HepG2 (cell line): ENCODE results near the gene MLLT10. TPM values are rescaled to one million over a fixed set of nuclear protein-coding genes. Genes with fewer than 3 reads are reported as not detected.
A peak's percentile ranks its signal among the peaks of the same experiment; 100 is the strongest.

ENCODE experiments used
- HMGA1 ChIP-seq: sonication (generic); formaldehyde crosslinking; conservative IDR thresholded peaks from 2 replicates; pipeline ENCODE4 v1.4.0; 2020; ENCODE audit warnings: missing genetic modification reagents
- PBX2 ChIP-seq: IDR thresholded peaks from 2 replicates; pipeline ENCODE4 v1.6.1; 2016; ENCODE audit warnings: control low read depth
- SCMH1 ChIP-seq: sonication (generic); formaldehyde crosslinking; IDR thresholded peaks from 2 replicates; pipeline ENCODE4 v1.9.0; 2021; ENCODE audit warnings: missing genetic modification reagents, mild to moderate bottlenecking, borderline replicate concordance
- SOX13 ChIP-seq, 3 experiments: fragments of 450-650 bp in 1 of 3; sonication (generic) in 1 of 3; formaldehyde crosslinking in 1 of 3; IDR thresholded peaks in 2 of 3; conservative IDR thresholded peaks in 1 of 3; 2 replicates each; pipeline versions ENCODE4 v1.5.0 to v1.6.1; 2016 to 2020; ENCODE audit warnings: antibody characterized with exemption in 1 of 3, mild to moderate bottlenecking in 1 of 3, missing compliant biosample characterization in 1 of 3, missing genetic modification reagents in 1 of 3, moderate library complexity in 1 of 3
- TRIM22 ChIP-seq: fragments of 450-650 bp; IDR thresholded peaks from 2 replicates; pipeline ENCODE4 v1.6.1; 2017
- ZBTB25 ChIP-seq: IDR thresholded peaks from 2 replicates; pipeline ENCODE4 v1.6.1; 2018; ENCODE audit warnings: missing genetic modification reagents
- ZBTB33 ChIP-seq: sonication (generic); formaldehyde crosslinking; IDR thresholded peaks from 2 replicates; pipeline ENCODE4 v1.4.0; 2020; ENCODE audit warnings: missing genetic modification reagents
- ZNF18 ChIP-seq: sonication (generic); formaldehyde crosslinking; IDR thresholded peaks from 2 replicates; pipeline ENCODE4 v1.8.0; 2022; ENCODE audit warnings: mild to moderate bottlenecking, missing genetic modification reagents; ENCODE audit not compliant: insufficient replicate concordance
- ZNF224 ChIP-seq: sonication (generic); formaldehyde crosslinking; IDR thresholded peaks from 2 replicates; pipeline ENCODE4 v1.5.0; 2020; ENCODE audit warnings: mild to moderate bottlenecking, missing genetic modification reagents
- ZNF792 ChIP-seq: IDR thresholded peaks from 2 replicates; pipeline ENCODE4 v1.6.1; 2016
- polyA plus RNA-seq, 8 experiments: library from polyadenylated mRNA; depleted of rRNA in 3 of 8; stranded (reverse) in 7 of 8; unstranded in 1 of 8; fragments of >200 nt; fragmentation: Illumina TruSeq in 4 of 8; extraction: Trizol in 4 of 8; gene quantifications; 2 replicates each; pipeline versions ENCODE4 v1.2.1 to v1.2.3, GENCODE V29; 2011 to 2016; ENCODE audit warnings: low read depth in 4 of 8, missing spikeins in 1 of 8, mixed read lengths in 1 of 8; ENCODE audit not compliant: insufficient read depth in 1 of 8
- total RNA-seq, 5 experiments: library from RNA; depleted of rRNA; stranded (reverse); fragments of >200 nt; fragmentation: Illumina TruSeq; extraction: Trizol; gene quantifications; 2 replicates each; pipeline ENCODE4 v1.2.3, GENCODE V29; 2016; ENCODE audit warnings: low read depth in 1 of 5
- TF ChIP-seq, protein P1 (sequence below): sonication (generic); formaldehyde crosslinking; conservative IDR thresholded peaks from 2 replicates; pipeline ENCODE4 v1.4.0; 2020; ENCODE audit warnings: mild to moderate bottlenecking, missing genetic modification reagents, moderate library complexity
- TF ChIP-seq, protein P2 (sequence below): sonication (generic); formaldehyde crosslinking; IDR thresholded peaks from 2 replicates; pipeline ENCODE4 v1.4.0; 2020; ENCODE audit warnings: mild to moderate bottlenecking, missing genetic modification reagents

The MLLT10 gene
- total and polyA plus RNA-seq, 2 of the 13 experiments (the other 11 are each of a cell fraction or from before 2014, with no cell fraction given), result 51.3 to 84.1 TPM

DNA sequence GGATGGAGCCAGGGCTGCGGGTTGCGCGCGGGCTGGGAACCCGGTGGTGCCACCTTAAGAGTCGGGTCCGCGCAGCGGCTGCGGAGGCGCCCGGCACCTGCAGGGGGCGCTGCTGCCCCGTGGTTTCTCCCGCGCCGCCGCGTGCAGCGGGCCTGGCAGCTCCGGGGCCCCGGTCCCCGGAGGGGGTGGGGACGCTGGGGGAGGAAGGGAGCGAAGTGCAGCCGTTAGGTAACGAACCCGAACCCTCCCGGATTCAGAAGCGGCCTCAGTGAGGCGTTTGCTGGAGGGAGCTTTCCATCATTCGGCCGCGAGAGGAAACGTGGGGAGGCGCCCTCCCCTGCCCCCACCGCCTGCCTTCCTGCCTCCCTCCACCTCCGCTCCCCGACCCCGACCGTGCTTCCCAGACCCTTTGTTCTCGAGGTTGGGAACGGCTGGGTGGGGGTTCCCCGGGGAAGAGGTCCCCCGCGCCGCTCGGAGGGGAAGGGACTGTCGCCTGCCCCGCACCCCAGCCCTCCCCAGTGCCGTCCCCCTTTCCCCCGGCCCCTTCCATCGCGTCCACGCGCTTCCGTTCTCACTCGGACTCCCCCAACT lies 38.2 kb upstream of the MLLT10 start (continued):
- peak; percentile 93 for TF ChIP-seq ZNF224 (CRISPR knock-in tag)
- peak; percentile 97 for TF ChIP-seq ZBTB25
- TF ChIP-seq SCMH1 (CRISPR knock-in tag), result no peak
- peak; percentile 29; the same call in 1 of the 2 replicates for TF ChIP-seq SOX13 (IDR thresholded peaks at IDR 0.05)
- peak in 1 of 2 experiments; percentile 83; a peak in 2 of 4 replicates for TF ChIP-seq SOX13 (CRISPR knock-in tag; conservative IDR thresholded peaks at IDR 0.05 in 1 of 2, IDR thresholded peaks at IDR 0.05 in 1 of 2)
- TF ChIP-seq HMGA1 (CRISPR knock-in tag), result no peak
- peak; percentile 46 for TF ChIP-seq ZNF18 (CRISPR knock-in tag)
- TF ChIP-seq, protein P1, sequence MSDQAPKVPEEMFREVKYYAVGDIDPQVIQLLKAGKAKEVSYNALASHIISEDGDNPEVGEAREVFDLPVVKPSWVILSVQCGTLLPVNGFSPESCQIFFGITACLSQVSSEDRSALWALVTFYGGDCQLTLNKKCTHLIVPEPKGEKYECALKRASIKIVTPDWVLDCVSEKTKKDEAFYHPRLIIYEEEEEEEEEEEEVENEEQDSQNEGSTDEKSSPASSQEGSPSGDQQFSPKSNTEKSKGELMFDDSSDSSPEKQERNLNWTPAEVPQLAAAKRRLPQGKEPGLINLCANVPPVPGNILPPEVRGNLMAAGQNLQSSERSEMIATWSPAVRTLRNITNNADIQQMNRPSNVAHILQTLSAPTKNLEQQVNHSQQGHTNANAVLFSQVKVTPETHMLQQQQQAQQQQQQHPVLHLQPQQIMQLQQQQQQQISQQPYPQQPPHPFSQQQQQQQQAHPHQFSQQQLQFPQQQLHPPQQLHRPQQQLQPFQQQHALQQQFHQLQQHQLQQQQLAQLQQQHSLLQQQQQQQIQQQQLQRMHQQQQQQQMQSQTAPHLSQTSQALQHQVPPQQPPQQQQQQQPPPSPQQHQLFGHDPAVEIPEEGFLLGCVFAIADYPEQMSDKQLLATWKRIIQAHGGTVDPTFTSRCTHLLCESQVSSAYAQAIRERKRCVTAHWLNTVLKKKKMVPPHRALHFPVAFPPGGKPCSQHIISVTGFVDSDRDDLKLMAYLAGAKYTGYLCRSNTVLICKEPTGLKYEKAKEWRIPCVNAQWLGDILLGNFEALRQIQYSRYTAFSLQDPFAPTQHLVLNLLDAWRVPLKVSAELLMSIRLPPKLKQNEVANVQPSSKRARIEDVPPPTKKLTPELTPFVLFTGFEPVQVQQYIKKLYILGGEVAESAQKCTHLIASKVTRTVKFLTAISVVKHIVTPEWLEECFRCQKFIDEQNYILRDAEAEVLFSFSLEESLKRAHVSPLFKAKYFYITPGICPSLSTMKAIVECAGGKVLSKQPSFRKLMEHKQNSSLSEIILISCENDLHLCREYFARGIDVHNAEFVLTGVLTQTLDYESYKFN (CRISPR knock-in tag), result peak; percentile 86
- TF ChIP-seq ZNF792, result peak; percentile 69; the same call in 1 of the 2 replicates
- TF ChIP-seq, protein P2, sequence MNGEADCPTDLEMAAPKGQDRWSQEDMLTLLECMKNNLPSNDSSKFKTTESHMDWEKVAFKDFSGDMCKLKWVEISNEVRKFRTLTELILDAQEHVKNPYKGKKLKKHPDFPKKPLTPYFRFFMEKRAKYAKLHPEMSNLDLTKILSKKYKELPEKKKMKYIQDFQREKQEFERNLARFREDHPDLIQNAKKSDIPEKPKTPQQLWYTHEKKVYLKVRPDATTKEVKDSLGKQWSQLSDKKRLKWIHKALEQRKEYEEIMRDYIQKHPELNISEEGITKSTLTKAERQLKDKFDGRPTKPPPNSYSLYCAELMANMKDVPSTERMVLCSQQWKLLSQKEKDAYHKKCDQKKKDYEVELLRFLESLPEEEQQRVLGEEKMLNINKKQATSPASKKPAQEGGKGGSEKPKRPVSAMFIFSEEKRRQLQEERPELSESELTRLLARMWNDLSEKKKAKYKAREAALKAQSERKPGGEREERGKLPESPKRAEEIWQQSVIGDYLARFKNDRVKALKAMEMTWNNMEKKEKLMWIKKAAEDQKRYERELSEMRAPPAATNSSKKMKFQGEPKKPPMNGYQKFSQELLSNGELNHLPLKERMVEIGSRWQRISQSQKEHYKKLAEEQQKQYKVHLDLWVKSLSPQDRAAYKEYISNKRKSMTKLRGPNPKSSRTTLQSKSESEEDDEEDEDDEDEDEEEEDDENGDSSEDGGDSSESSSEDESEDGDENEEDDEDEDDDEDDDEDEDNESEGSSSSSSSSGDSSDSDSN (CRISPR knock-in tag), result peak; percentile 94
- TF ChIP-seq TRIM22, result no peak
- TF ChIP-seq ZBTB33, result peak; percentile 65; the same call in 1 of the 2 replicates
- no peak for TF ChIP-seq PBX2
